ENCODE measurements around the gene AP5Z1.
"Not testable (repeated sequence)": the region's sequence is repeated elsewhere in the genome, so short reads cannot be mapped to it uniquely, and the experiment has no call there.

The AP5Z1 gene

GRCh38 chr7:4784799-4785198 is 9.4 kb downstream of the AP5Z1 start:
- Mint-ChIP-seq H3K36me3 (ENCODE audit: low read depth) (peaks cover 73% of the 10 kb centered on the region), H3K4me1 (ENCODE audit: low read depth) (peaks cover 2% of the 10 kb centered on the region), H3K27ac (no peak overlapping the region), H3K9me3 (no peaks in the 10 kb centered on the region), H3K27me3 (no peaks in the 10 kb centered on the region), H3K4me3 (no peak overlapping the region)
- DNase-seq: no peak

GRCh38 chr7:4785371-4785770 is 9.9 kb downstream of the AP5Z1 start:
- no peaks in the 10 kb centered on the region for H3K27me3 Mint-ChIP-seq
- peaks cover 2% of the 10 kb centered on the region for H3K4me1 Mint-ChIP-seq (ENCODE audit: low read depth)
- peaks cover 72% of the 10 kb centered on the region for H3K36me3 Mint-ChIP-seq (ENCODE audit: low read depth)
- no peaks in the 10 kb centered on the region for H3K9me3 Mint-ChIP-seq
- no peak for DNase-seq
- no peak overlapping the region for H3K27ac Mint-ChIP-seq
- H3K4me3 Mint-ChIP-seq: no peak overlapping the region

- Mint-ChIP-seq H3K4me1 (ENCODE audit: low read depth) (no peaks in the 10 kb centered on the region), H3K27me3 (no peaks in the 10 kb centered on the region), H3K27ac (no peak overlapping the region), H3K9me3 (no peaks in the 10 kb centered on the region), H3K36me3 (ENCODE audit: low read depth) (peaks cover 72% of the 10 kb centered on the region), H3K4me3 (no peak overlapping the region)
- DNase-seq: no peak
These were observed 10.6 kb downstream of the AP5Z1 start for GRCh38 chr7:4786015-4786414.

- Mint-ChIP-seq H3K27ac (no peak overlapping the region), H3K4me1 (ENCODE audit: low read depth) (peaks cover 4% of the 10 kb centered on the region), H3K9me3 (no peaks in the 10 kb centered on the region), H3K27me3 (no peaks in the 10 kb centered on the region), H3K4me3 (no peak overlapping the region), H3K36me3 (ENCODE audit: low read depth) (peaks cover 65% of the 10 kb centered on the region)
- no peak for DNase-seq
These were observed 12.1 kb downstream of the AP5Z1 start for GRCh38 chr7:4787541-4787940.

GRCh38 chr7:4787947-4788626 is 12.7 kb downstream of the AP5Z1 start:
- Mint-ChIP-seq H3K4me1 (ENCODE audit: low read depth) (peaks cover 4% of the 10 kb centered on the region), H3K9me3 (no peaks in the 10 kb centered on the region), H3K4me3 (no peak overlapping the region), H3K27ac (no peak overlapping the region), H3K36me3 (ENCODE audit: low read depth) (peaks cover 64% of the 10 kb centered on the region), H3K27me3 (no peaks in the 10 kb centered on the region)
- DNase-seq: no peak

- DNase-seq: no peak
- no peak overlapping the region for H3K4me3 Mint-ChIP-seq
- H3K36me3 Mint-ChIP-seq (ENCODE audit: low read depth): peaks cover 61% of the 10 kb centered on the region
- H3K27me3 Mint-ChIP-seq: no peaks in the 10 kb centered on the region
- peaks cover 5% of the 10 kb centered on the region for H3K4me1 Mint-ChIP-seq (ENCODE audit: low read depth)
- H3K9me3 Mint-ChIP-seq: no peaks in the 10 kb centered on the region
- no peak overlapping the region for H3K27ac Mint-ChIP-seq
These were observed 13.3 kb downstream of the AP5Z1 start for GRCh38 chr7:4788627-4789189.

GRCh38 chr7:4789194-4790077 is 14.0 kb downstream of the AP5Z1 start:
- no peaks in the 10 kb centered on the region for H3K9me3 Mint-ChIP-seq
- peaks cover 63% of the 10 kb centered on the region for H3K36me3 Mint-ChIP-seq (ENCODE audit: low read depth)
- no peak overlapping the region for H3K4me3 Mint-ChIP-seq
- H3K4me1 Mint-ChIP-seq (ENCODE audit: low read depth): peaks cover 5% of the 10 kb centered on the region
- no peak for DNase-seq
- H3K27ac Mint-ChIP-seq: no peak overlapping the region
- no peaks in the 10 kb centered on the region for H3K27me3 Mint-ChIP-seq

- Mint-ChIP-seq H3K4me3 (no peak overlapping the region), H3K27me3 (no peaks in the 10 kb centered on the region), H3K36me3 (ENCODE audit: low read depth) (peaks cover 64% of the 10 kb centered on the region), H3K27ac (peak overlapping the region; percentile 62), H3K4me1 (ENCODE audit: low read depth) (peaks cover 5% of the 10 kb centered on the region), H3K9me3 (no peaks in the 10 kb centered on the region)
- DNase-seq: no peak
These were observed 14.6 kb downstream of the AP5Z1 start for GRCh38 chr7:4790078-4790465.

GRCh38 chr7:4790516-4790991 is 15.1 kb downstream of the AP5Z1 start:
- DNase-seq: no peak
- no peaks in the 10 kb centered on the region for H3K9me3 Mint-ChIP-seq
- H3K36me3 Mint-ChIP-seq (ENCODE audit: low read depth): peaks cover 61% of the 10 kb centered on the region
- H3K4me3 Mint-ChIP-seq: no peak overlapping the region
- H3K27ac Mint-ChIP-seq: no peak overlapping the region
- peaks cover 5% of the 10 kb centered on the region for H3K4me1 Mint-ChIP-seq (ENCODE audit: low read depth)
- no peaks in the 10 kb centered on the region for H3K27me3 Mint-ChIP-seq

- no peaks in the 10 kb centered on the region for H3K9me3 Mint-ChIP-seq
- H3K27ac Mint-ChIP-seq: no peak overlapping the region
- H3K27me3 Mint-ChIP-seq: no peaks in the 10 kb centered on the region
- peaks cover 55% of the 10 kb centered on the region for H3K36me3 Mint-ChIP-seq (ENCODE audit: low read depth)
- H3K4me3 Mint-ChIP-seq: no peak overlapping the region
- peaks cover 5% of the 10 kb centered on the region for H3K4me1 Mint-ChIP-seq (ENCODE audit: low read depth)
- DNase-seq: no peak
These were observed 15.8 kb downstream of the AP5Z1 start for GRCh38 chr7:4791101-4791737.

GRCh38 chr7:4791738-4792536 is 16.5 kb downstream of the AP5Z1 start:
- no peak overlapping the region for H3K4me3 Mint-ChIP-seq
- H3K4me1 Mint-ChIP-seq (ENCODE audit: low read depth): peaks cover 5% of the 10 kb centered on the region
- H3K9me3 Mint-ChIP-seq: no peaks in the 10 kb centered on the region
- H3K36me3 Mint-ChIP-seq (ENCODE audit: low read depth): peaks cover 50% of the 10 kb centered on the region
- DNase-seq: peak; percentile 89
- H3K27me3 Mint-ChIP-seq: no peaks in the 10 kb centered on the region
- H3K27ac Mint-ChIP-seq: no peak overlapping the region

- no peak for DNase-seq
- H3K4me3 Mint-ChIP-seq: no peak overlapping the region
- no peak overlapping the region for H3K27ac Mint-ChIP-seq
- H3K9me3 Mint-ChIP-seq: no peaks in the 10 kb centered on the region
- peaks cover 43% of the 10 kb centered on the region for H3K36me3 Mint-ChIP-seq (ENCODE audit: low read depth)
- H3K27me3 Mint-ChIP-seq: no peaks in the 10 kb centered on the region
- peaks cover 5% of the 10 kb centered on the region for H3K4me1 Mint-ChIP-seq (ENCODE audit: low read depth)
These were observed 17.2 kb downstream of the AP5Z1 start for GRCh38 chr7:4792537-4793126.

- H3K27ac Mint-ChIP-seq; H3K4me1 Mint-ChIP-seq (ENCODE audit: low read depth); H3K4me3 Mint-ChIP-seq; H3K9me3 Mint-ChIP-seq; H3K27me3 Mint-ChIP-seq; DNase-seq: not testable (repeated sequence)
- H3K36me3 Mint-ChIP-seq (ENCODE audit: low read depth): peaks cover 36% of the 10 kb centered on the region
These were observed 18.1 kb downstream of the AP5Z1 start for GRCh38 chr7:4793385-4793993.

Data from activated T-cell treated with anti-CD3 and anti-CD28 coated beads, Interleukin-2, amount 50 U/mL, for 24 hours (primary cell).